ENCODE data around the gene SLC31A2.

- TF ChIP-seq CTCF (IDR thresholded peaks at IDR 0.05; ENCODE audit: insufficient read depth, low read depth, low read length) (no peak), EZH2 (IDR thresholded peaks at IDR 0.05; ENCODE audit: insufficient read depth, low read length) (no peak)
Observed at GRCh38 chr9:113178087-113178486, 27.3 kb downstream of the SLC31A2 start.

Measured in astrocyte (in vitro differentiated cells and primary cell).